ENCODE data around the gene FOXI3.
"Not testable (repeated sequence)": the region's sequence is repeated elsewhere in the genome, so short reads cannot be mapped to it uniquely, and the experiment has no call there.

GRCh38 chr2:88419051-88419450 is 33.4 kb downstream of the FOXI3 start:
- not testable (repeated sequence) for TF ChIP-seq CTCF, POLR2AphosphoS5 (IDR thresholded peaks at IDR 0.05)

Data from prostate gland (tissue), 2 donors.